HG03439 (cell line): ENCODE data around the gene PIKFYVE.
"Not testable (repeated sequence)": the region's sequence is repeated elsewhere in the genome, so short reads cannot be mapped to it uniquely, and the experiment has no call there.

Source experiments
- ATAC-seq: cut with Tn5 transposase; IDR thresholded peaks from one replicate; pipeline ENCODE4 v1.9.1; 2021; ENCODE audit warnings: mild to moderate bottlenecking, moderate library complexity; ENCODE audit not compliant: unreplicated experiment

Gene PIKFYVE

DNA sequence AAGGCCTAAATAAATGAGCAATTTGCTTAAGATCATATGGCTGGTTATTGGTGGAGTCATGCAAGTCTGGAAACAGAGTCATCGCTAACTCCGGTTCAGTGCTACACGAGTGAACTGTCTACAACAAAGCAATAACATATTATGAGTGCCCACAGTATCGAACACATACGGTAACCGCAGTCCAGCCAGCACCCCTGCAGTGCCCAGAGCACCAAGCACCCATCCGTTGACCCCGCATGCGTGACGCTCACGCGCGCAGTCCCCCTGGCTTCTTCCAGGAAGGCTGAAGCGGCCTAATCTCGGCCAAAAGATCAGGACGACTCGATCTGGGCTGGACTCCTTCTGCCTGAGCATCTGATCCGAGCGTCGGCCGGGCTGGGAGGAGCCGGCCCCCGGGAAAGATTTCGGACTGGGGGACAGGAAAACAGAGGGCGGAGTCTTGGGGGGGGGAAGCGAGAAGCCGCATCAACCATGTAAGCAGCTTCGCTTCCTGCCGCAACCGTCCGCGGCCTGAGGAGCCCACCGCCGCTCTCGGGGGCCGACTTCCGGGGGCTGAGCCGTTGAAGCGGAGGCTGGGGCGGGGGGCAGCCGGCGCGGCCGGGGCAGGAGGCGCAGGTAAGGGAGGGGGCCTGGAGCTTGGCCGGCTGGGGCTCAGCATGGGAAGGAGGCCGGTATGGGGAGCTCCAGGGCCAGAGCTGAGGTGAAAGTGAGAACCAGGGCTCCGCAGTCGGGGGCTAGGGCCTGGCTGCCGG, at the start of gene PIKFYVE:
TSS of gene PIKFYVE (plus strand) at position 455 of the 752 bp plus-strand sequence. CDS start 5,265 bp downstream, outside the sequence.
- peak; percentile 85 for ATAC-seq

GRCh38 chr2:208221873-208222272, 44.2 kb upstream of the PIKFYVE start:
- ATAC-seq: not testable (repeated sequence)

DNA sequence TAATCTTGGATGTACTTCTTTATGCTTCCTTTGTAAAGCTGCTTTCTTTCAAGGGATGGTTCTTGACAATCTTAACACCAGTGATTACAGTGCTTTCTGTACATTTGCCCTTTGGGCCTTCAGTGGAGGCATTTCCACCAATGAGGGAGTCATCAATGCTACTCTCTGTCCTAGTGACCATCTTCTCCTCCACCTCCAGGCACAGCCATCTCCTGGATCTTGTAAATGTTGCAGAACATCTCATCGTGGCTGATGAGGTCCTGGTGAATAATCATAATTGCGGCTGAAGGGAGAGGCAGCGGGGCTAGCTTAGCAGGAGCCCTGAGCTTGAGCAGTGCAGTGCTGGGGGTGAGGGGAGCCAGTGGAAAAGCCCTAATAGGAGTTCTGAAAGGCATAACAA, 43.7 kb upstream of the PIKFYVE start:
- no peak for ATAC-seq

GRCh38 chr2:208224802-208225201, 41.3 kb upstream of the PIKFYVE start:
- no peak for ATAC-seq

- ATAC-seq: no peak
These were observed 38.3 kb upstream of the PIKFYVE start for GRCh38 chr2:208227581-208228232.

- no peak for ATAC-seq
These were observed 37.6 kb upstream of the PIKFYVE start for GRCh38 chr2:208228476-208228875.

DNA sequence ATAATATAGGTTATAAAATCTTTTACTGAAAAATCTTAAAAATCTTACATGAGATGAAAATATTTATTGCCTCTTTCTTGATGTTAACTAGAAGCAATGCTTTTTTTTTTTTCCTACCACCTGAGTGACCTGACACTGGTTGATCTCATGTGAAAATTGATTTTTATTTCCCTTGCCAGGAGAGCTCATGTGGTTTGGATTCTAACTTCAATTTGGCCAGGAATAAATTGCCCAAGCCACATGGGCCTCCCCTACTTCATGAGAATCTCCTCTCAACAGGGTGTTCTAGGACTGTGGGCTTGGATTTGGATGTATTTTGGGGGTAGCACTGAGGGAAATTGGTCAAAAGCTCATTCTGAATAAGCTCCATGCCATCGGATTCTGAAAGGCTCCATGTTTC, 31.3 kb upstream of the PIKFYVE start:
- no peak for ATAC-seq

GRCh38 chr2:208235860-208236259, 30.2 kb upstream of the PIKFYVE start:
- ATAC-seq: no peak

DNA sequence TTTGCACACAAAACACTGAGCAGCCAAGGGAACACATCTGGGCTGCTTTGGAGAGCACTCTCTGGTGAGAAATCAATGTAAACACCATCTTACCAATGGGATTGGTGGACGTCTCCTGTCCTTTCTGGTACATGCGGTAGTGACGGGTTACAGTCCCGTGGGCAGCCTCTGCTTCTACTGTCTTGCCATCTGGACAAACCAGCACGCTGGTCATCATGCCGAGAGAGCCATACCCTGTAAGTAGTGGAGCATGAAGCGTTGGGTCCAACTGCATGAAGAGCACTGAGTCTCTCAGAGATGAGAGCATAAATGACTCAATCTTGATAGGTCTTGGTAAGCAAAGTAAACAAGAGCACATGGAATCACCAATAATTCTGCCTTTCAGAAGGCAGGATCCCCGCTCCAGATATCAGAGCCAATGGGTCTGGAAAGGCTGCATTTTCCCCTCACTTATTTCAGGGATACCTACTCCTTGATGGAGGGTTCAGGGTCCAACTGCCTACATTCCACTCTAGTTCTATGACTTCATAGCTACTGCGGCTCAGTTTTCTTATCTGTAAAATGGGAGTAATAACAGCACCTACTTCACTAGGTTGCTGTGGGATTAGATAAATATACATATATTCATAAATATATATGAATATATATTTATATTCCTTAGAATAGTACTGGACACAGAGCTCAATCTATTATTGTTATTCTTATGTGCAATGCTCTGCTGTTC, 26.1 kb upstream of the PIKFYVE start:
- ATAC-seq: no peak

DNA sequence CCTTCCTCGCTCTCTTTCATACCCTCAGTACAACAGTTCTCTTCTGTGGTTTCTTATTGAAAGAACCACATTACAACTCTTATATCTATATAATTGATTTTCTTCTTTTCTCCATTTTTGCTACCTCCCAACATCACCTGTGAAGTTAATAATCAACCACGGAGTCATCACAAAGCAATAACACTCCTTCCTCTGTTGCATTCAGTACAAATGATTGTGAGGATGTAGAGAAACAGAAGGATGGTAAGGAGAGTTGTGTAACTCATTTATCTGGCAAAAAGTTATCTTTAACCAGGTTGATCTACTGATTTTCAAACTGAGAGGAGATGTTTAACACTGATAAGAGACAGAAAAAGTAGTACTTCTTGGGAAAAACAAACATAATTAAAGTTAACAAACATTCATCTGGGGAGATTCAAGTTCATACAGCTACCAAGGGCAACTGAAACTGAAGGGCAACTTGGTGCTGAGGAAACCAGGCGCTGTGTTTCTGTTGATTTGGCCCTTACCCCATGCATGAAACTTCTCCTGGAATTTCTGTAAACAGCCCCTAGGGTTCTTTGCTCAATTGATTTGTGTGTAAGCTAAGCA, 25.3 kb upstream of the PIKFYVE start:
- ATAC-seq: no peak

GRCh38 chr2:208244422-208244821, 21.6 kb upstream of the PIKFYVE start:
- ATAC-seq: no peak

DNA sequence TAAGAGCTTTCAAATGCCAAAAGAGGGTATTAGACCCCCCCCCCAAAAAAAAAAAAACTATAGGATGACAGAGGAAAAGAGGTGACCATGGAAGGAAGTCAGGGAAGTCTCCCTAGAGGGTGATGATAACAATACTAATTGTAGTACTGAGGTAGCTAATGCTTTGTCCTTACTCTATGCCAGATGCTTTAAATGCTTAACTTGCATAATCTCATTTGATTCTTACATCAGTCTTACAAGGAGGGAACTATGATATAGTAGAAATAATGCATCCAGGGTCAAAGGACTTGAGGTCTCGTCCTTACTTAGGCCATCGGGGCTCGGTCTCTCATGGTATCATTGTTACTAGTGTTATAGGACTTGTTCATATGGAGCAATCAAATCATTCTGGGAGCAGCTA, 20.3 kb upstream of the PIKFYVE start:
- ATAC-seq: no peak

GRCh38 chr2:208248601-208249000, 17.5 kb upstream of the PIKFYVE start:
- ATAC-seq: no peak

DNA sequence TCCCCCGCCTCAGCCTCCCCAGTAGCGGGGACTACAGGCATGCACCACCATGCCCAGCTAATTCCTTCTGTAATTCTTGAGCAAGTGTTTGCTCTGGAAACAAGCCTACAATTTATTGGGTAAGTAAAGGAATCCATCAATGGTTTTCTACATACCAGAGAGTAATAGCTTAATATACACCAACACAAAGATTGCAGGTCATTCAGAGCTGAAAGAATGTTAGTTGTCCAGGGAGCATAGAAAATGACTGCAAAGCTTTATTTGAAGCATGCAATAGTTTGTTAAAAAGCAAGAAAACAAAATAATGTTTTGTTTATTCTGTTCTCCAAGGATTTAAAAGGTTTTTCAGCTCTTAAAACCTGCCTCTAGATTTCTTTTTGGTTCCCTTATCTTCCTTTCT, 16.8 kb upstream of the PIKFYVE start:
- no peak for ATAC-seq

DNA sequence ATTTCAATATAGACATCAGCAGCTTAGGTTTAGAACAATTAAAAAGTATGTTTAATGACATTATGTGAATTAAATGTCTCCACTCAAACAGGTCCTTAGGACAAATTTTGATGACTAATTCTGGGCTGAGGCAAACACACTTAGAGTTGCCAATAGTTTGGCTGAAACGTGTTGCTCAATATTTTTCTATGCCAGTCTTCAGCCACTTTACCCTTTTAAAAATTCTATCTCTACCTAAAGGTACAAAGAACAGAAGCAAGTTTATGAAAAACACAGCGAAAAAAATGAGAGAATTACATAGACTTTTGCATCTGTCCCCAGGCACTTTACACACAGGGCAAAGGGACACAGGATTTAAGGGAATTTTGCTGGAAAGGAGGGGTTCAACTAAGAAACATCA, 15.7 kb upstream of the PIKFYVE start:
- no peak for ATAC-seq

DNA sequence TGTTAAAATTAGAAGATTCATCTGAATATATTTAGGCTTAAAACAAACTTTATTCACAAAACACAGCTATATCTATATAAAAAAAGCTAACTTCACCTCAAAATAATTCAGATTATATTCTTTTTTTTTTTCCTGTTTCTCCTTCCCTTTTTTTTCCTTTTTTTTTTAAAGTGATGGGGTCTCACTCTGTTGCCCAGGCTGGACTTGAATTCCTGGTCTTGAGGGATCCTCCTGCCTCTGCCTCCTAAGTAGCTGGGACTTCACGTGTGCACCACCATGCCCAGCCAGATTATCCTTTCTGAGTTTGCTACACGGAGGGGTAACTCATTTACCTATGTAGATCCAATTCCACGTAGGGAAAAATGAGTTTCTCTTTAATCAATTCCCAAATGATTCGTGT, 15.0 kb upstream of the PIKFYVE start:
- no peak for ATAC-seq

- ATAC-seq: no peak
These were observed 13.2 kb upstream of the PIKFYVE start for GRCh38 chr2:208252716-208253492.

GRCh38 chr2:208253600-208254117, 12.4 kb upstream of the PIKFYVE start:
- no peak for ATAC-seq

GRCh38 chr2:208254118-208254870, 11.8 kb upstream of the PIKFYVE start:
- peak; percentile 80 for ATAC-seq
